NT2/D1 (cell line): ENCODE data around the gene BMP2K.

Experiments used
- YY1 ChIP-seq: IDR thresholded peaks from 2 replicates; pipeline ENCODE4 v1.6.1; 2011; ENCODE audit not compliant: insufficient read length, insufficient read depth
- ZNF274 ChIP-seq: IDR thresholded peaks from 2 replicates; pipeline ENCODE4 v1.6.1; 2011; ENCODE audit warnings: mild to moderate bottlenecking, low read depth, low read length

- TF ChIP-seq ZNF274 (no peak), YY1 (no peak)
Observed at GRCh38 chr4:78756776-78757175, 19.4 kb upstream of the BMP2K start.
